Keratinocyte (primary cell): ENCODE measurements around the gene PI4KA.

Experiments
- EZH2 ChIP-seq: IDR thresholded peaks from one replicate; pipeline ENCODE4 v1.6.1; 2012; ENCODE audit warnings: inconsistent platforms, mild to moderate bottlenecking, low read length, moderate library complexity
- TF ChIP-seq, protein P1 (sequence below), 3 experiments: IDR thresholded peaks in 1 of 3; conservative IDR thresholded peaks in 1 of 3; optimal IDR thresholded peaks in 1 of 3; 2 replicates in 2 of 3; 3 replicates in 1 of 3; pipeline versions ENCODE3 to v1.5.1; 2011; ENCODE audit warnings: low read length in 3 of 3, mild to moderate bottlenecking in 3 of 3, moderate library complexity in 2 of 3, control low read depth in 1 of 3, inconsistent platforms in 1 of 3; ENCODE audit not compliant: insufficient read depth in 2 of 3; ENCODE audit errors: extremely low read depth in 1 of 3

DNA sequence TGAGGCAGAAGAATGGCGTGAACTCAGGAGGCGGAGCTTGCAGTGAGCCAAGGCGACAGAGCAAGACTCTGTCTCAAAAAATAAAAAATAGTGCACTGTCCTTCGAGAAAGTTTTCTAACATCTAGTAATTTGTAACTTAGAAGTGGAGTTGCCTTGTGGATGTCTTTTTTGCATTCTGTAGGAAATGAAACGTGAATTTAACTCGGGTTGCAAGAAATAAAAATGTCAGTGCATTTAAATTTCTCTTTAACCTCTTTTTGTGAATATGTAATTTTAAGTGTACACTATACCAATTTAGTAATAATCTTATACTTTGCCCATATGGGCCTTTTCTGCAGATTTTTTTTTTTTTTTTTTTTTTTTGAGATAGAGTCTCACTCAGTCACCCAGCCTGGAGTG, 32.4 kb upstream of the PI4KA start:
- TF ChIP-seq, protein P1, sequence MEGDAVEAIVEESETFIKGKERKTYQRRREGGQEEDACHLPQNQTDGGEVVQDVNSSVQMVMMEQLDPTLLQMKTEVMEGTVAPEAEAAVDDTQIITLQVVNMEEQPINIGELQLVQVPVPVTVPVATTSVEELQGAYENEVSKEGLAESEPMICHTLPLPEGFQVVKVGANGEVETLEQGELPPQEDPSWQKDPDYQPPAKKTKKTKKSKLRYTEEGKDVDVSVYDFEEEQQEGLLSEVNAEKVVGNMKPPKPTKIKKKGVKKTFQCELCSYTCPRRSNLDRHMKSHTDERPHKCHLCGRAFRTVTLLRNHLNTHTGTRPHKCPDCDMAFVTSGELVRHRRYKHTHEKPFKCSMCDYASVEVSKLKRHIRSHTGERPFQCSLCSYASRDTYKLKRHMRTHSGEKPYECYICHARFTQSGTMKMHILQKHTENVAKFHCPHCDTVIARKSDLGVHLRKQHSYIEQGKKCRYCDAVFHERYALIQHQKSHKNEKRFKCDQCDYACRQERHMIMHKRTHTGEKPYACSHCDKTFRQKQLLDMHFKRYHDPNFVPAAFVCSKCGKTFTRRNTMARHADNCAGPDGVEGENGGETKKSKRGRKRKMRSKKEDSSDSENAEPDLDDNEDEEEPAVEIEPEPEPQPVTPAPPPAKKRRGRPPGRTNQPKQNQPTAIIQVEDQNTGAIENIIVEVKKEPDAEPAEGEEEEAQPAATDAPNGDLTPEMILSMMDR (optimal IDR thresholded peaks at IDR 0.05 in 1 of 3, IDR thresholded peaks at IDR 0.05 in 1 of 3, conservative IDR thresholded peaks at IDR 0.05 in 1 of 3; ENCODE audit: extremely low read depth in 1 of 3, insufficient read depth in 2 of 3, low read length in 3 of 3), result no peak
- no peak for TF ChIP-seq EZH2
